Stomach (tissue), 9 donors: ENCODE measurements around the gene HP. TPM values are rescaled to one million over a fixed set of nuclear protein-coding genes. Genes with fewer than 3 reads are reported as not detected.

Experiments
- DNase-seq, 2 donors: peaks; one replicate each; pipeline versions ENCODE4 v3.0.0 to v3.0.0-alpha.2; 2013 to 2019
- H3K27ac ChIP-seq, 5 donors: fragments of 200-600 bp in 4 of 5; sonication (generic) in 4 of 5; one replicate each; pipeline ENCODE4 v1.5.1; 2013 to 2019; ENCODE audit warnings: mild to moderate bottlenecking in 1 of 5, moderate library complexity in 1 of 5
- H3K27me3 ChIP-seq, 3 donors: fragments of 200-600 bp; sonication (generic); one replicate each; pipeline ENCODE4 v1.5.1; 2017 to 2019; ENCODE audit warnings: mixed run types in 1 of 3
- H3K36me3 ChIP-seq, 4 donors: fragments of 200-600 bp; sonication (generic); 1 replicate in 3 of 4; 2 replicates in 1 of 4; pipeline ENCODE4 v1.5.1; 2016 to 2019
- H3K4me1 ChIP-seq, 4 donors: fragments of 200-600 bp; sonication (generic); one replicate each; pipeline ENCODE4 v1.5.1; 2016 to 2019
- H3K4me3 ChIP-seq, 4 donors: fragments of 200-600 bp; sonication (generic) in 3 of 4; one replicate each; pipeline ENCODE4 v1.5.1; 2016 to 2019; ENCODE audit warnings: mild to moderate bottlenecking in 1 of 4
- H3K9me3 ChIP-seq, 4 donors: fragments of 200-600 bp; sonication (generic); one replicate each; pipeline ENCODE4 v1.5.1; 2016 to 2019
- CTCF ChIP-seq, 7 experiments: fragments of 450-650 bp in 4 of 7; fragments of 200-600 bp in 3 of 7; sonication (generic) in 3 of 7; IDR thresholded peaks; one replicate each; pipeline ENCODE4 v1.5.1; 2016 to 2019; ENCODE audit warnings: antibody characterized with exemption in 7 of 7, control low read depth in 2 of 7, mild to moderate bottlenecking in 1 of 7
- EP300 ChIP-seq: sonication (generic); formaldehyde crosslinking; IDR thresholded peaks from one replicate; pipeline ENCODE4 v1.6.1; 2017; ENCODE audit warnings: antibody characterized with exemption
- POLR2A ChIP-seq, 4 donors: fragments of 450-650 bp; IDR thresholded peaks; one replicate each; pipeline ENCODE4 v1.6.1; 2016; ENCODE audit warnings: antibody characterized with exemption in 4 of 4, control low read depth in 2 of 4, mild to moderate bottlenecking in 1 of 4, moderate library complexity in 1 of 4
- POLR2AphosphoS5 ChIP-seq, 3 donors: sonication (generic); formaldehyde crosslinking; IDR thresholded peaks; one replicate each; pipeline ENCODE4 v1.6.1; 2016; ENCODE audit warnings: antibody characterized with exemption in 3 of 3
- WGBS, 5 donors: extraction: QIAGEN DNeasy Blood & Tissue Kit in 3 of 5; methylation state at CpG; one replicate each; pipeline versions ENCODE4 v1.1.5 to v1.1.7; 2013 to 2018; 5-methylcytosine and 5-hydroxymethylcytosine counted together
- intact Hi-C: fragments of 100-400 bp; cut with DNase I; formaldehyde crosslinking; loops from one replicate; pipeline ENCODE4 v1.15.1; 2023; ENCODE audit warnings: low total_unique reads
- polyA plus RNA-seq, 3 donors: library from polyadenylated mRNA; stranded (reverse); fragments of 200-250 nt; gene quantifications; one replicate each; pipeline ENCODE4 v1.2.3, GENCODE V29; 2013
- total RNA-seq, 5 donors: library from RNA; depleted of rRNA; stranded (reverse); fragments of >200 nt; gene quantifications; one replicate each; pipeline versions ENCODE4 v1.1.0 to v1.2.3, GENCODE V29; 2014 to 2016
- donor health status: healthy with polysubstance abuse.
- donor health status: Bipolar disorder and iron deficiency.
- donor health status: healthy.

The HP gene
- total and polyA plus RNA-seq, 8 donors: 1.6 to 8.8 (median 3.3) TPM; not detected in 3

GRCh38 chr16:72044296-72044695 is 10.0 kb upstream of the HP start:
- Histone ChIP-seq H3K27me3 (no peaks in the 10 kb centered on the region), H3K36me3 (peaks cover 3 to 34% (median 24%) of the 10 kb centered on the region in 4 donors), H3K27ac (no peak overlapping the region), H3K9me3 (peaks cover 0 to 6% (median 2%) of the 10 kb centered on the region in 4 donors), H3K4me3 (no peak overlapping the region), H3K4me1 (no peaks in the 10 kb centered on the region)
- WGBS, 5 donors: 55 to 72% (median 62%) methylated on average over 6 of the region's 6 CpGs
- TF ChIP-seq EP300 (no peak), POLR2AphosphoS5 (IDR thresholded peaks at IDR 0.05) (no peak), CTCF (IDR thresholded peaks at IDR 0.05) (no peak), POLR2A (IDR thresholded peaks at IDR 0.05) (no peak)
- intact Hi-C loops: no loop called here
- DNase-seq: no peak

DNA sequence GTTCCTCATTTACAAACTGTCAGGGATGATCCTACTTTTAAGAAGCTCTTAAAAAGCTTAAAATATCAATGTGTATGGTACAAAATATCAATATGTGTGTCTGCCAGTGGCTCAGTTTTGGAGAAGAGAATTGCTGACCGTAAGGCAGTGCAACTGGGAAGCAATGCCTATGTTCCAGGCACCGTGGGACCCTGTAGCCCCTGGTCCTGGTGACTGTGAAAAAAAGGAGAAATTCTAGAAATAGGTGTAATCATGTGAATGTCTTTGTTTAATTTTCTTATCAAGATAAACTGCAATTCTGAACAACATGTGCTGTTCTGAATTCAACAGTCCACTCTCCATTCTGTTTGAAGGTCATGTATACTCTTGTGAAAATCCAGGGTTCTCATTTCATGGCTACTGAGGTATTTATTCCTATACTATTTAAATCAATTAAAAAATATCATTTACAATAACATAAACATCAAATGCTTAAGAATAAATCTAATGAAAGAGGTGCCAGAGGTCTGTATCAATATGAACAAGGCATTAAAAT is 9.4 kb upstream of the HP start:
- intact Hi-C loops: no loop called here
- TF ChIP-seq POLR2A (IDR thresholded peaks at IDR 0.05): no peak
- no peak for TF ChIP-seq EP300
- no peak for TF ChIP-seq CTCF (IDR thresholded peaks at IDR 0.05)
- no peak for TF ChIP-seq POLR2AphosphoS5 (IDR thresholded peaks at IDR 0.05)
- 64 to 84% (median 71%) methylated on average over 2 of the region's 2 CpGs for WGBS, 5 donors
- DNase-seq: no peak
- Histone ChIP-seq H3K4me1 (no peaks in the 10 kb centered on the region), H3K36me3 (peaks cover 3 to 32% (median 24%) of the 10 kb centered on the region in 4 donors), H3K27me3 (no peaks in the 10 kb centered on the region), H3K9me3 (peaks cover 0 to 12% (median 4%) of the 10 kb centered on the region in 4 donors), H3K4me3 (no peak overlapping the region), H3K27ac (no peak overlapping the region)

GRCh38 chr16:72049110-72049509 is 5.2 kb upstream of the HP start:
- Histone ChIP-seq H3K36me3 (peaks cover 0 to 1% (median under 1%) of the 10 kb centered on the region in 4 donors), H3K4me3 (no peak overlapping the region), H3K27ac (no peak overlapping the region), H3K4me1 (no peaks in the 10 kb centered on the region), H3K27me3 (no peaks in the 10 kb centered on the region), H3K9me3 (peaks cover 0 to 12% (median 4%) of the 10 kb centered on the region in 4 donors)
- DNase-seq: no peak
- intact Hi-C loops: no loop called here
- TF ChIP-seq POLR2AphosphoS5 (IDR thresholded peaks at IDR 0.05) (no peak), EP300 (no peak), POLR2A (IDR thresholded peaks at IDR 0.05) (no peak), CTCF (IDR thresholded peaks at IDR 0.05) (no peak)

GRCh38 chr16:72050769-72051464 is 3.4 kb upstream of the HP start:
- Histone ChIP-seq H3K36me3 (no peaks in the 10 kb centered on the region), H3K27ac (no peak overlapping the region), H3K27me3 (no peaks in the 10 kb centered on the region), H3K4me3 (no peak overlapping the region), H3K4me1 (no peaks in the 10 kb centered on the region), H3K9me3 (peaks cover 0 to 12% (median 4%) of the 10 kb centered on the region in 4 donors)
- 85 to 94% (median 88%) methylated on average over 3 to 4 of the region's 4 CpGs for WGBS, 5 donors
- intact Hi-C loops: no loop called here
- DNase-seq: no peak
- TF ChIP-seq CTCF (IDR thresholded peaks at IDR 0.05) (no peak), POLR2A (IDR thresholded peaks at IDR 0.05) (no peak), EP300 (no peak), POLR2AphosphoS5 (IDR thresholded peaks at IDR 0.05) (no peak)
